Panc1 (cell line): ENCODE measurements around the gene CFHR2.
"Not testable (repeated sequence)": the region's sequence is repeated elsewhere in the genome, so short reads cannot be mapped to it uniquely, and the experiment has no call there.

Experiments used
- CTCF ChIP-seq: fragments of 450-650 bp; IDR thresholded peaks from 2 replicates; pipeline ENCODE4 v1.5.1; 2017; ENCODE audit warnings: mild to moderate bottlenecking
- POLR2AphosphoS5 ChIP-seq: IDR thresholded peaks from 2 replicates; pipeline ENCODE4 v1.6.1; 2012; ENCODE audit warnings: mild to moderate bottlenecking, low read depth, low read length, moderate library complexity
- REST ChIP-seq, 2 experiments: IDR thresholded peaks; 2 replicates each; pipeline ENCODE4 v1.6.1; 2011 to 2012; ENCODE audit warnings: low read depth in 2 of 2, control low read depth in 1 of 2, low read length in 1 of 2, mild to moderate bottlenecking in 1 of 2, moderate library complexity in 1 of 2; ENCODE audit not compliant: insufficient read depth in 1 of 2
- SIN3A ChIP-seq: IDR thresholded peaks from 2 replicates; pipeline ENCODE4 v1.6.1; 2012; ENCODE audit warnings: low read depth, mild to moderate bottlenecking, low read length, moderate library complexity, borderline replicate concordance; ENCODE audit not compliant: insufficient read depth
- TCF7L2 ChIP-seq: IDR thresholded peaks from 2 replicates; pipeline ENCODE4 v1.6.1; 2011; ENCODE audit warnings: mild to moderate bottlenecking, low read depth, low read length, inconsistent platforms

GRCh38 chr1:196912283-196912682 lies 31.3 kb upstream of the CFHR2 start:
- not testable (repeated sequence) for TF ChIP-seq CTCF; POLR2AphosphoS5; SIN3A; REST (IDR thresholded peaks at IDR 0.05; ENCODE audit: insufficient read depth in 1 of 2, low read depth in 2 of 2, low read length in 1 of 2); TCF7L2
